Smooth muscle cell (in vitro differentiated cells): ENCODE data around the gene TRAF3. TPM values are rescaled to one million over a fixed set of nuclear protein-coding genes. Genes with fewer than 3 reads are reported as not detected.

Experiments
- DNase-seq: peaks from one replicate; lab custom pipeline; 2025; ENCODE audit not compliant: unreplicated experiment; lab: John Stamatoyannopoulos, UW
- H2AFZ ChIP-seq: fragments of 200-600 bp; sonication (generic); 2 replicates; pipeline ENCODE4 v1.6.0; 2016; ENCODE audit warnings: antibody characterized with exemption, low read depth, mild to moderate bottlenecking
- H3F3A ChIP-seq: fragments of 200-600 bp; sonication (generic); 2 replicates; pipeline ENCODE4 v1.6.0; 2017; ENCODE audit warnings: antibody characterized with exemption, low read depth
- H3K27ac ChIP-seq: fragments of 200-600 bp; sonication (generic); 2 replicates; pipeline ENCODE4 v1.5.1; 2016; ENCODE audit warnings: low read depth, mild to moderate bottlenecking
- H3K27me3 ChIP-seq: fragments of 200-600 bp; sonication (generic); 2 replicates; pipeline ENCODE4 v1.6.1; 2016; ENCODE audit warnings: low read depth, mild to moderate bottlenecking
- H3K36me3 ChIP-seq: fragments of 200-600 bp; sonication (generic); 2 replicates; pipeline ENCODE4 v1.5.1; 2016; ENCODE audit warnings: low read depth
- H3K4me1 ChIP-seq: fragments of 200-600 bp; sonication (generic); 2 replicates; pipeline ENCODE4 v1.5.1; 2016; ENCODE audit warnings: low read depth
- H3K4me2 ChIP-seq: fragments of 200-600 bp; sonication (generic); 2 replicates; pipeline ENCODE4 v1.6.0; 2016; ENCODE audit warnings: mild to moderate bottlenecking
- H3K4me3 ChIP-seq: fragments of 200-600 bp; sonication (generic); 2 replicates; pipeline ENCODE4 v1.5.1; 2016; ENCODE audit warnings: mild to moderate bottlenecking
- H3K79me2 ChIP-seq: fragments of 200-600 bp; sonication (generic); 2 replicates; pipeline ENCODE4 v1.6.0; 2016; ENCODE audit warnings: low read depth, mild to moderate bottlenecking
- H3K9ac ChIP-seq: fragments of 200-600 bp; sonication (generic); 2 replicates; pipeline ENCODE4 v1.6.0; 2016; ENCODE audit warnings: low read depth
- H3K9me3 ChIP-seq: fragments of 200-600 bp; sonication (generic); replicated peaks from 2 replicates; pipeline ENCODE4 v1.5.1; 2016; ENCODE audit warnings: low read depth
- H4K20me1 ChIP-seq: fragments of 200-600 bp; sonication (generic); 2 replicates; pipeline ENCODE4 v1.6.0; 2016; ENCODE audit warnings: low read depth
- CTCF ChIP-seq: fragments of 200-600 bp; sonication (generic); IDR thresholded peaks from 2 replicates; pipeline ENCODE4 v1.5.1; 2017; ENCODE audit warnings: borderline replicate concordance, mild to moderate bottlenecking, antibody characterized with exemption; ENCODE audit not compliant: insufficient read depth, poor library complexity, severe bottlenecking
- WGBS: methylation state at CpG from one replicate; pipeline ENCODE4 v1.1.7; 2016; ENCODE audit warnings: low lambda C conversion rate; 5-methylcytosine and 5-hydroxymethylcytosine counted together
- polyA plus RNA-seq: library from polyadenylated mRNA; unstranded; fragments of >200 nt; fragmentation: Nextera tagmentation; extraction: Ambion mirVana; gene quantifications from 2 replicates; pipeline ENCODE4 v1.2.1, GENCODE V29; 2016
- total RNA-seq: library from RNA; depleted of rRNA; stranded (reverse); fragments of >200 nt; gene quantifications from 2 replicates; pipeline ENCODE4 v1.2.3, GENCODE V29; 2014

Gene TRAF3
- total and polyA plus RNA-seq, 2 experiments from 2014 or later = 9.4 to 24.6 TPM

- Histone ChIP-seq H4K20me1 (no peaks in the 10 kb centered on the region), H3K79me2 (no peaks in the 10 kb centered on the region), H3K27me3 (no peaks in the 10 kb centered on the region), H3K4me1 (no peaks in the 10 kb centered on the region), H3K9ac (no peak overlapping the region), H3K27ac (no peak overlapping the region), H3K4me3 (no peak overlapping the region), H2AFZ (no peak overlapping the region), H3K36me3 (no peaks in the 10 kb centered on the region), H3K9me3 (no peaks in the 10 kb centered on the region), H3K4me2 (no peak overlapping the region), H3F3A (no peaks in the 10 kb centered on the region)
- no peak for DNase-seq
- no peak for TF ChIP-seq CTCF
- WGBS = 99% methylated on average over 29 of the region's 29 CpGs
Measured at GRCh38 chr14:102908766-102909455, 131.7 kb downstream of the TRAF3 start.

- Histone ChIP-seq H3K4me1 (no peaks in the 10 kb centered on the region), H3K4me3 (no peak overlapping the region), H3F3A (no peaks in the 10 kb centered on the region), H3K79me2 (no peaks in the 10 kb centered on the region), H3K36me3 (no peaks in the 10 kb centered on the region), H3K27ac (no peak overlapping the region), H2AFZ (no peak overlapping the region), H3K9me3 (no peaks in the 10 kb centered on the region), H3K9ac (no peak overlapping the region), H3K4me2 (no peak overlapping the region), H3K27me3 (no peaks in the 10 kb centered on the region), H4K20me1 (no peaks in the 10 kb centered on the region)
- 96% methylated on average over 10 of the region's 10 CpGs for WGBS
- TF ChIP-seq CTCF = no peak
- no peak for DNase-seq
Measured at GRCh38 chr14:102909462-102909861, 132.2 kb downstream of the TRAF3 start.

- Histone ChIP-seq H4K20me1 (no peaks in the 10 kb centered on the region), H3K27ac (no peak overlapping the region), H3K36me3 (no peaks in the 10 kb centered on the region), H3K4me3 (no peak overlapping the region), H3K79me2 (no peaks in the 10 kb centered on the region), H3K27me3 (no peaks in the 10 kb centered on the region), H3F3A (no peaks in the 10 kb centered on the region), H3K9me3 (no peaks in the 10 kb centered on the region), H3K4me1 (no peaks in the 10 kb centered on the region), H2AFZ (no peak overlapping the region), H3K9ac (no peak overlapping the region), H3K4me2 (no peak overlapping the region)
- no peak for TF ChIP-seq CTCF
- no peak for DNase-seq
- whole genome bisulfite sequencing = 94% methylated on average over 10 of the region's 10 CpGs
Measured at GRCh38 chr14:102909911-102910310, 132.7 kb downstream of the TRAF3 start.

GRCh38 chr14:102910442-102910841 is 133.2 kb downstream of the TRAF3 start:
- no peaks in the 10 kb centered on the region for H4K20me1 ChIP-seq
- no peak overlapping the region for H3K4me2 ChIP-seq
- H3K27ac ChIP-seq = no peak overlapping the region
- no peak overlapping the region for H3K4me3 ChIP-seq
- no peaks in the 10 kb centered on the region for H3F3A ChIP-seq
- H3K4me1 ChIP-seq = no peaks in the 10 kb centered on the region
- no peaks in the 10 kb centered on the region for H3K27me3 ChIP-seq
- no peaks in the 10 kb centered on the region for H3K9me3 ChIP-seq
- no peaks in the 10 kb centered on the region for H3K79me2 ChIP-seq
- WGBS = 91% methylated on average over 21 of the region's 21 CpGs
- no peak overlapping the region for H2AFZ ChIP-seq
- DNase-seq = no peak
- no peaks in the 10 kb centered on the region for H3K36me3 ChIP-seq
- no peak for TF ChIP-seq CTCF
- H3K9ac ChIP-seq = no peak overlapping the region
